Measurements from ENCODE around the gene FBXO40. TPM values are rescaled to one million over a fixed set of nuclear protein-coding genes. Genes with fewer than 3 reads are reported as not detected.

FBXO40 gene
- total RNA-seq, 3 donors from 2014 or later, result 0.10 TPM; not detected in 2

GRCh38 chr3:121665488-121665887 is 72.3 kb downstream of the FBXO40 start:
- no peak for TF ChIP-seq CTCF (IDR thresholded peaks at IDR 0.05)
- peaks cover 18% of the 10 kb centered on the region for H3K36me3 ChIP-seq (ENCODE audit: low read depth)
- intact Hi-C loops (cut with DNase I, micrococcal nuclease), result no loop called here

GRCh38 chr3:121667333-121667732 is 74.2 kb downstream of the FBXO40 start:
- H3K9me3 ChIP-seq, result no peaks in the 10 kb centered on the region
- DNase-seq (no peak), ATAC-seq (no peak)
- H3K4me1 ChIP-seq (ENCODE audit: low read depth), result no peaks in the 10 kb centered on the region
- H3K4me3 ChIP-seq, result no peak overlapping the region
- peaks cover 18% of the 10 kb centered on the region for H3K36me3 ChIP-seq (ENCODE audit: low read depth)
- TF ChIP-seq CTCF (IDR thresholded peaks at IDR 0.05), result no peak
- intact Hi-C loops (cut with DNase I, micrococcal nuclease), result no loop called here

More at GRCh38 chr3:121665488-121665887, 72.3 kb downstream of the FBXO40 start:
- no peaks in the 10 kb centered on the region for H3K9me3 ChIP-seq
- ATAC-seq, result no peak
- no peak for DNase-seq
- H3K4me1 ChIP-seq (ENCODE audit: low read depth), result no peaks in the 10 kb centered on the region
- H3K4me3 ChIP-seq, result no peak overlapping the region

- TF ChIP-seq CTCF (IDR thresholded peaks at IDR 0.05), result no peak
- peaks cover 11% of the 10 kb centered on the region for H3K36me3 ChIP-seq (ENCODE audit: low read depth)
- DNase-seq (no peak), ATAC-seq (no peak)
- intact Hi-C loops (cut with DNase I, micrococcal nuclease), result no loop called here
- no peaks in the 10 kb centered on the region for H3K9me3 ChIP-seq
- no peak overlapping the region for H3K4me3 ChIP-seq
- no peaks in the 10 kb centered on the region for H3K4me1 ChIP-seq (ENCODE audit: low read depth)
Measured at GRCh38 chr3:121670676-121671075, 77.5 kb downstream of the FBXO40 start.

- Histone ChIP-seq H3K36me3 (ENCODE audit: low read depth) (peaks cover 8% of the 10 kb centered on the region), H3K9me3 (no peaks in the 10 kb centered on the region), H3K4me1 (ENCODE audit: low read depth) (no peaks in the 10 kb centered on the region), H3K4me3 (no peak overlapping the region)
- ATAC-seq (no peak), DNase-seq (no peak)
- intact Hi-C loops (cut with DNase I, micrococcal nuclease), result no loop called here
- no peak for TF ChIP-seq CTCF (IDR thresholded peaks at IDR 0.05)
Measured at GRCh38 chr3:121677141-121677540, 84.0 kb downstream of the FBXO40 start.

Other genes starting within 250 kb of the FBXO40 start
- gene POLQ, start 47.4 kb upstream of the FBXO40 start, total RNA-seq, result 1 to 10 TPM; 1.9 to 4.8 (median 3.2) TPM
- not detected for gene ARGFX, start 25.4 kb upstream of the FBXO40 start, total RNA-seq
- gene HCLS1, start 67.5 kb downstream of the FBXO40 start, total RNA-seq, result 10 to 100 TPM in 2 of 3 donors, 1 to 10 TPM in 1; 8.8 to 32.1 (median 23.5) TPM
- gene GOLGB1, start 156.4 kb downstream of the FBXO40 start, total RNA-seq, result 10 to 100 TPM; 65.1 to 86.9 (median 71.6) TPM
- gene IQCB1, start 241.7 kb downstream of the FBXO40 start, total RNA-seq, result 10 to 100 TPM; 14.5 to 25.1 (median 22.2) TPM
- 1 to 10 TPM; 5.6 to 8.9 (median 6.7) TPM for gene EAF2, start 241.8 kb downstream of the FBXO40 start, total RNA-seq

Measured in mucosa of descending colon (tissue), 3 donors.